HG02970 (cell line): ENCODE data around the gene HINT3.
"Not testable (repeated sequence)": the region's sequence is repeated elsewhere in the genome, so short reads cannot be mapped to it uniquely, and the experiment has no call there.

Experiments used
- ATAC-seq: cut with Tn5 transposase; IDR thresholded peaks from one replicate; pipeline ENCODE4 v1.9.1; 2021; ENCODE audit warnings: mild to moderate bottlenecking, moderate library complexity, moderate number of reproducible peaks; ENCODE audit not compliant: unreplicated experiment, low FRiP score

Gene HINT3

GRCh38 chr6:125939026-125939425 is 17.5 kb upstream of the HINT3 start:
- ATAC-seq = no peak

DNA sequence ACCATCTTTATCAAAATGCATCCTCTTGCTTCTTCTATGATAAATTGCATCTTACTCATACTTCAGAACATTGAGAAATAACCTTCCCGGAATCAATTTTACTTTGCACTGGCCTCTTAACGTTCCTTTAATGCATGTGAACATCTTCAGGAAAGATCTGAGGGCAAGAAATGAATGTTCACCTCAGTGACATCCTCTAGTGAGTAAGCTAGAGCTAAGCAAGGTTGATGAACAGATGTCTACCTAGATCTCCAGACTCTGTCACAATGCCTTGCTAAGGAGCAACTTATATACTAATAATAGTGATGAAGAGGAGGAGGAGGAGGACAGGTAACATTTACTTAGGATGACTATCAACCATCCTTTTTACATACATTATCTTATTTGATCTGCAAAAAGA is 16.8 kb upstream of the HINT3 start:
- ATAC-seq = no peak

DNA sequence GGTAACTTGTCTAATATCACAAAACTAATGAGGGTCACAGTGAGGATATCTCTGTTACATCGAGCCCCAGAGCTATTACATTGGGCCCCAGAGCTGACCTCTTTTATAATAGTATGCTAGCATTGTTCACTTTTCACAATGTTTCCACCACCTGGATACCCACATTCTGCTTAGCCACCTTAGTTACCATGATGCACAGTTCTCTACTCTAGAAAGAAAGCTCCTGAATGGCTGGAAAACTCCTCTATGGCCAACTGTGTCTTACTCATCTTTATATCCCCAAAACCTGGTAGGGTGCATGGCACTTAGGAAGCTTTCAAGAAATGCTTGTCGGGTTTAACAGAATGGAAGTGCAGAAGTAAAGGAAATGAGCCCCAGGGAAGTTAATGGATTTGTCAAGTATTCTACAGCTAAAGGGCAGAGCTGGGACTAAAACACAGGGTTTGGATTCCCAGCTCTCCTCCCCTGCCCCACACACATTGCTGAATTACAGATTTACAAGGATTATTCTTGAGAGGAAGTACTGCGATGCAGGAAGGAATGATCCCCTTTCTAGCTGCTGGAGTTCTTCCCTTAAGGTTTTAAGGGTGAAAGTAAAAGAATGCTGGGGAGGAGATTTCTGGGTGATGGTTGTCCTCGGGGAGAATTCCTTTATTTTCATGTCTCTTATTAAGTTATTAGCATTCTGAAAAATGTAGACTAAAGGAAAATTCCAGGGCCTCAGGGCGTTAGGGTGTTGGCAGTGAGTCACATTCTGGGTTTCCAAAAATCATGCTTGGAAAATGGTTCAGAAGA is 16.1 kb upstream of the HINT3 start:
- no peak for ATAC-seq

- ATAC-seq = no peak
These were observed 13.7 kb upstream of the HINT3 start for GRCh38 chr6:125942672-125943527.

GRCh38 chr6:125943528-125944433 is 12.8 kb upstream of the HINT3 start:
- ATAC-seq = no peak

- no peak for ATAC-seq
These were observed 12.1 kb upstream of the HINT3 start for GRCh38 chr6:125944434-125944816.

- no peak for ATAC-seq
These were observed 11.7 kb upstream of the HINT3 start for GRCh38 chr6:125944896-125945295.

- no peak for ATAC-seq
These were observed 11.0 kb upstream of the HINT3 start for GRCh38 chr6:125945378-125946141.

GRCh38 chr6:125947615-125948014 is 9.0 kb upstream of the HINT3 start:
- ATAC-seq = no peak

GRCh38 chr6:125948455-125948854 is 8.1 kb upstream of the HINT3 start:
- ATAC-seq = no peak

DNA sequence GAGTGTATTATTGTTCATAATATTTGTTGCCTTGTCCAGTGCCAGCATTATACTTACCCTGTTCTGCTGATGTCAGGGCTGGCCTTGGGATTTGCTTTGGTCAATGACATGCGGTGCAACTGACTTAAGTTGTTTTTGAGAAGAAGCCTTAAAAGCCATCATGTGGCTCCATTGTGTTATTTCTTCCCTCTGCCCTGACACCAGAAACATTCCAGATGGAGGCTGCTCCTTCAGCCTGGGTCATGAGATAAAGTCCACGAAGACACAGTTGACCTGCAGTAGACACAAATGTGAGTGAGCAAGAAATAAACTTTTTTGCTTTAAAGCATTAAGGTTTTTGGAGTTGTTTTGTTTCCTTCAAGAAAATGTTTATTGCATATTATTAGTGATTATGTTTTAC is 7.5 kb upstream of the HINT3 start:
- no peak for ATAC-seq

DNA sequence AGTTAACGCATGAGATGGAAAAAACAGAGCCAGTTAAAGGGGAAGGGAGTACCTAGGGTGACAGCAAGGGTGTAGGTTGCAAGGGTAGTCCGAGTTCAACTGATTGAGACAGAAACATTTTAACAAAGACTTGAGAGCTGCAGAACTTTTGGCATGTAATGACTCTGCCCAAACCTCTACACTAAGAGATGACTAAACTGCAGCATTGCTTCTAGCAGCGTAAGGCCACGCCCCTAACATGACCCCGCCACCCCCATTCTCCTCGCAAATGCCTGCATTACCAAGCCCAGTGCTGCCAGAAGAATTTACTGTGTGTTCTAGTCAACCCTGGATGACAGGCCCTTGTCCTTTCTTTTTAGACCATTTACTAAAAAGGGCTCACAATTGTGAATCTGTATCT is 6.3 kb upstream of the HINT3 start:
- no peak for ATAC-seq

GRCh38 chr6:125950716-125951115 is 5.9 kb upstream of the HINT3 start:
- ATAC-seq = not testable (repeated sequence)

DNA sequence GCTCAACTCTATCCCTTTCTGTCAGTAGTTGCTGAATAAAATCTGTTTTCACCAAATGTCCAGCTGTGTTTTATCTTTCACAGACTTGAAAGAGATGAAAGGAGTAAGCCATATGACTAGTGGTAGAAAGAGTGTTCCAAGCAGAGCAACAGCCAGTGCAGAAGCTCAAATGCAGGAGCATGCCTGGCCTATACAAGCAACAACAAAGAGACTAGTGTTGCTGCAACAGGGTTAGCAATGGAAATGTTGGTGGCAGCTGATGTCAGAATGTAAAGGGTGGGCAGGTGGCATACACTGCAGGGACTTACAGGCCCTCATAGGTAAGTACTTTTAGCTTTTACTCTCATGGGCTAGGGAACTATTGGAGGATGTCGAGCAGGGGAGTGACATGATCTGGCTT is 5.2 kb upstream of the HINT3 start:
- ATAC-seq = no peak

GRCh38 chr6:125952764-125953501 is 3.6 kb upstream of the HINT3 start:
- no peak for ATAC-seq

- no peak for ATAC-seq
These were observed 3.1 kb upstream of the HINT3 start for GRCh38 chr6:125953502-125953875.

- no peak for ATAC-seq
These were observed 1.7 kb upstream of the HINT3 start for GRCh38 chr6:125954735-125955339.

DNA sequence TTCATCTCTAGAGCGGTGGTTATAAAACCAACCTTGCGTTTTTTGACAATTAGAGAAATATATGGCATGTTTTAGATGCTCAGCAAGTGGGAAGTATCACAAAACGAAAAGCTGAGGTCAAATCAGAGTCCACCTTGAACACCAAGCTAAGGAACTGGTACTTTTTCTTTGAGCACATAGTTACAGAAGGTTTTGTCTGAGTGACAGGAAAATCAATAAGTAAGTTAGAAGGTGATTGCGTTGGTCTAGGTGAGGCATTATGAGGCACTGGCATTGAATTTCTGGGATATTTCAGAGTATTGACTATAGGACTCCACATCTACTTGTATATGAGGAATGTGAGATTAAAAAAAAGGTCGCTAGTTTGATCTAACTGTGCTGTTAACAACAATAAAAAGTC is 597 bp upstream of the HINT3 start:
- ATAC-seq = no peak

- ATAC-seq = no peak
These were observed 772 bp downstream of the HINT3 start for GRCh38 chr6:125957391-125957693.
